CD4-positive, alpha-beta T cell (primary cell): Measurements from ENCODE around the gene FCER1A. TPM values are rescaled to one million over a fixed set of nuclear protein-coding genes. Genes with fewer than 3 reads are reported as not detected.

Experiments used
- ATAC-seq: fragments of 200-7000 bp; cut with Tn5 transposase; one replicate; pipeline ENCODE4 v1.10.0; 2022; ENCODE audit warnings: mild to moderate bottlenecking; ENCODE audit not compliant: poor library complexity
- CTCF ChIA-PET: fragments of 350-600 bp; sonication (Branson Sonifier 250); formaldehyde crosslinking; loops from one replicate; lab custom pipeline; 2021; ENCODE audit warnings: antibody characterized with exemption, inconsistent platforms; lab: Charles Lee
- POLR2A ChIA-PET: fragments of 350-600 bp; sonication (Branson Sonifier 250); formaldehyde crosslinking; loops from one replicate; lab custom pipeline; 2021; ENCODE audit warnings: antibody characterized with exemption, inconsistent platforms; lab: Charles Lee
- DNase-seq, 14 experiments: peaks; one replicate each; pipeline ENCODE4 v3.0.0-alpha.2; 2013 to 2020; ENCODE audit warnings: mixed read lengths in 2 of 14
- H3K27ac ChIP-seq, 2 donors: one replicate each; pipeline versions ENCODE4 v1.5.1 to v1.7.0; 2013; ENCODE audit warnings: low read length in 2 of 2, low read depth in 1 of 2, mild to moderate bottlenecking in 1 of 2
- H3K27me3 ChIP-seq, 2 experiments: 1 replicate in 1 of 2; 2 replicates in 1 of 2; pipeline versions ENCODE4 v1.6.1 to v1.7.0; 2013; ENCODE audit warnings: low read length in 2 of 2, control low read depth in 1 of 2, mild to moderate bottlenecking in 1 of 2, moderate library complexity in 1 of 2; ENCODE audit not compliant: insufficient read depth in 2 of 2, control insufficient read depth in 1 of 2
- H3K36me3 ChIP-seq: one replicate; pipeline ENCODE4 v1.6.1; 2013; ENCODE audit warnings: low read length, control low read depth; ENCODE audit not compliant: insufficient read depth
- H3K4me1 ChIP-seq: one replicate; pipeline ENCODE4 v1.6.1; 2013; ENCODE audit warnings: low read length, control low read depth; ENCODE audit not compliant: insufficient read depth
- H3K4me3 ChIP-seq: one replicate; pipeline ENCODE4 v1.5.1; 2013; ENCODE audit warnings: mild to moderate bottlenecking, low read length, moderate library complexity
- H3K9me3 ChIP-seq, 2 experiments: 1 replicate in 1 of 2; 2 replicates in 1 of 2; pipeline versions ENCODE4 v1.6.1 to v1.7.0; 2013; ENCODE audit warnings: low read length in 2 of 2, mild to moderate bottlenecking in 2 of 2, control low read depth in 1 of 2, moderate library complexity in 1 of 2; ENCODE audit not compliant: control insufficient read depth in 1 of 2, insufficient read depth in 1 of 2
- H3K27ac Mint-ChIP-seq: one replicate; pipeline ENCODE4 v1.8.0; 2020; ENCODE audit warnings: mixed read lengths
- H3K27me3 Mint-ChIP-seq: one replicate; pipeline ENCODE4 v1.8.0; 2021; ENCODE audit warnings: mixed read lengths
- H3K36me3 Mint-ChIP-seq: one replicate; pipeline ENCODE4 v1.8.0; 2021; ENCODE audit warnings: low read depth, mixed read lengths
- H3K4me1 Mint-ChIP-seq: one replicate; pipeline ENCODE4 v1.8.0; 2021; ENCODE audit warnings: low read depth, mixed read lengths
- H3K4me3 Mint-ChIP-seq: one replicate; pipeline ENCODE4 v1.8.0; 2020; ENCODE audit warnings: mild to moderate bottlenecking, mixed read lengths
- H3K9me3 Mint-ChIP-seq: one replicate; pipeline ENCODE4 v1.8.0; 2020; ENCODE audit warnings: mixed read lengths
- CTCF ChIP-seq: fragments of 200-600 bp; IDR thresholded peaks from one replicate; pipeline ENCODE4 v1.8.0; 2022; ENCODE audit warnings: antibody characterized with exemption, mild to moderate bottlenecking
- intact Hi-C, 2 experiments: fragments of 100-400 bp; cut with DNase I in 1 of 2; cut with micrococcal nuclease in 1 of 2; formaldehyde crosslinking; loops; one replicate each; pipeline versions ENCODE4 v1.15.1 to v1.9.0; 2023 to 2025; cut with DNase I, micrococcal nuclease
- total RNA-seq, 174 experiments: library from RNA in 2 of 174; stranded (reverse) in 2 of 174; gene quantifications; one replicate each; pipeline ENCODE4 v1.2.3 and lab custom pipeline; 2021 to 2026

The FCER1A gene
- total RNA-seq, 2 experiments from 2014 or later = 0.45 to 0.60 TPM

DNA sequence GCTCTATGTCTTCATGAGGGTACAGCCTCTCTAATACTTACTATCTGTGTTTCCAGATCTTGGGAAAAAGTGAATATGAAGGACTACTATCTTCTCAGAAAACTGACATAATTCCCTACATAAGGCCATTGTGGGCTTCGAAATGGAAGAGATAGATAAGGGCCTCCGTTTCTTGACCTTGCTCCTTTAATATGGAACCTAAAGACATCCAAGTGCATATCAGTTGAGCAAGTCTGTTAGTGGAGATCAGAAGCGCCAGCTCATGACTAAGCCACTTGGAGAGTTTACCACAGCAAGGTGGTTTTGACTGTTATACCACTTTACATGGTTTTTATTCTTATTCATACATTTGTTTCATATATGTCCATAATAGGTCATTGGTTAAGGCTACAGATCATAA lies 35.3 kb upstream of the FCER1A start:
- ChIA-PET CTCF (no interaction called here), POLR2A (no interaction called here)
- no peak overlapping the region for H3K27ac ChIP-seq
- H3K4me3 ChIP-seq = no peak overlapping the region
- no peaks in the 10 kb centered on the region for H3K9me3 Mint-ChIP-seq
- no peak overlapping the region for H3K4me3 Mint-ChIP-seq
- peaks cover 48% of the 10 kb centered on the region for H3K27me3 Mint-ChIP-seq
- intact Hi-C loops = no loop called here
- no peak for TF ChIP-seq CTCF
- H3K27ac Mint-ChIP-seq = no peak overlapping the region
- peaks cover 7% of the 10 kb centered on the region for H3K4me1 Mint-ChIP-seq
- no peaks in the 10 kb centered on the region for H3K36me3 ChIP-seq
- no peak for ATAC-seq
- no peaks in the 10 kb centered on the region for H3K9me3 ChIP-seq
- H3K27me3 ChIP-seq = peaks cover 4 to 7% of the 10 kb centered on the region in 2 experiments
- H3K36me3 Mint-ChIP-seq = no peaks in the 10 kb centered on the region
- no peaks in the 10 kb centered on the region for H3K4me1 ChIP-seq
- DNase-seq = no peak

- Mint-ChIP-seq H3K36me3 (no peaks in the 10 kb centered on the region), H3K4me1 (no peaks in the 10 kb centered on the region), H3K4me3 (no peak overlapping the region), H3K9me3 (no peaks in the 10 kb centered on the region), H3K27ac (no peak overlapping the region), H3K27me3 (peaks cover 33% of the 10 kb centered on the region)
- ChIA-PET POLR2A (no interaction called here), CTCF (interaction anchor here (0.7 kb wide), 1 partner anchor 438 kb away, joined by 4 read pairs; no protein-coding TSS in a partner anchor)
- no peak for TF ChIP-seq CTCF
- ATAC-seq = no peak
- peaks cover 0 to under 1% of the 10 kb centered on the region in 2 experiments for H3K27me3 ChIP-seq
- intact Hi-C loops = no loop called here
- DNase-seq = no peak
- no peaks in the 10 kb centered on the region for H3K4me1 ChIP-seq
- H3K27ac ChIP-seq = no peak overlapping the region
- no peaks in the 10 kb centered on the region for H3K9me3 ChIP-seq
- no peak overlapping the region for H3K4me3 ChIP-seq
- H3K36me3 ChIP-seq = no peaks in the 10 kb centered on the region
Measured at GRCh38 chr1:159274631-159275030, 27.5 kb upstream of the FCER1A start.

DNA sequence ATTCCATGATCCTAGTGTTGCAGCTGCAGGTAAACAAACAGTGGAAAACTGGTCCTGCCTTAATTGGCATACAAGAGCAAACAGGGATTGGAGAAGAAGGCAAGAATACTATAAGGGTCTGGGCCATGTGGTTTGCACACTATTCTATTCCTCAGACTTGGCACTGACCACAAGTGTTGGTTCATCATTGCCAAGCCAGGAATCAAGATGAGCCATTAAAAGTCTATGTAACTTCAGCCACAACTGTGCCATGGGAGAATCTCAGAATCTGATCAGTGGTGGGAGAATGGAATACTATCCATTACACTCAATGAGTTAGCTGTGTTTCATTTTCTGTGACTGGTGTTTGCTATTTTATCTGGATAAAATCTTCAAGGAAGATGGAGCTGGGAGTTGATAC lies 26.2 kb upstream of the FCER1A start:
- CTCF ChIA-PET = no interaction called here
- Histone ChIP-seq H3K36me3 (no peaks in the 10 kb centered on the region), H3K9me3 (no peaks in the 10 kb centered on the region), H3K4me3 (no peak overlapping the region), H3K4me1 (no peaks in the 10 kb centered on the region), H3K27ac (no peak overlapping the region), H3K27me3 (no peaks in the 10 kb centered on the region)
- Mint-ChIP-seq H3K36me3 (no peaks in the 10 kb centered on the region), H3K4me3 (no peak overlapping the region), H3K9me3 (no peaks in the 10 kb centered on the region), H3K27me3 (peaks cover 20% of the 10 kb centered on the region), H3K27ac (no peak overlapping the region), H3K4me1 (no peaks in the 10 kb centered on the region)
- POLR2A ChIA-PET = no interaction called here
- no peak for TF ChIP-seq CTCF
- intact Hi-C loops = no loop called here
- DNase-seq (no peak), ATAC-seq (no peak)
